ENCODE measurements around the gene FUT1. TPM values are rescaled to one million over a fixed set of nuclear protein-coding genes. Genes with fewer than 3 reads are reported as not detected.
A peak's percentile ranks its signal among the peaks of the same experiment; 100 is the strongest.

FUT1 gene
- total and polyA plus RNA-seq, 10 of the 15 experiments (the other 5 are each of a cell fraction or from before 2014, with no cell fraction given): 0.01 TPM; not detected in 9

- FAIRE-seq (no peak), ATAC-seq (no peak), DNase-seq (ENCODE audit: low read depth, low spot score) (no peak)
- in situ Hi-C loops (cut with MboI): no loop called here
- no peak for TF ChIP-seq DPF2 (IDR thresholded peaks at IDR 0.05)
- TF ChIP-seq FOS (IDR thresholded peaks at IDR 0.05; ENCODE audit: borderline replicate concordance, extremely low read depth, insufficient read length): no peak
- TF ChIP-seq ZBTB33 (IDR thresholded peaks at IDR 0.05): no peak
- no peak for TF ChIP-seq WRNIP1 (IDR thresholded peaks at IDR 0.05; ENCODE audit: borderline replicate concordance, low read depth, low read length)
- no peak for TF ChIP-seq RFX5 (IDR thresholded peaks at IDR 0.05; ENCODE audit: low read depth, low read length)
- TF ChIP-seq CBX3 (IDR thresholded peaks at IDR 0.05; ENCODE audit: borderline replicate concordance, low read depth): no peak
- TF ChIP-seq MTA3 (IDR thresholded peaks at IDR 0.05; ENCODE audit: borderline replicate concordance, low read length): no peak
- no peak for TF ChIP-seq ZSCAN29 (IDR thresholded peaks at IDR 0.05)
- no peak for TF ChIP-seq SMAD1 (IDR thresholded peaks at IDR 0.05; ENCODE audit: low read depth, partially characterized antibody)
- no peak for TF ChIP-seq ZBED1 (IDR thresholded peaks at IDR 0.05; ENCODE audit: borderline replicate concordance)
- TF ChIP-seq ZNF24 (IDR thresholded peaks at IDR 0.05): no peak
- no peak for TF ChIP-seq CREM (IDR thresholded peaks at IDR 0.05; ENCODE audit: low read depth)
- TF ChIP-seq FOXM1 (IDR thresholded peaks at IDR 0.05; ENCODE audit: low read depth, low read length): no peak
- TF ChIP-seq SP1 (IDR thresholded peaks at IDR 0.05; ENCODE audit: low read depth, low read length): no peak
- TF ChIP-seq USF1 (IDR thresholded peaks at IDR 0.05; ENCODE audit: borderline replicate concordance, extremely low read length, insufficient read depth, low read depth, low read length): no peak
- TF ChIP-seq TCF12 (IDR thresholded peaks at IDR 0.05; ENCODE audit: low read depth, low read length): no peak
- TF ChIP-seq SIN3A (IDR thresholded peaks at IDR 0.05; ENCODE audit: low read depth, low read length): no peak
- no peak overlapping the region for H2AFZ ChIP-seq (ENCODE audit: control insufficient read depth, low read depth, low read length)
- intact Hi-C loops (cut with micrococcal nuclease; ENCODE audit: unreplicated experiment): no loop called here
- H3K4me1 ChIP-seq (ENCODE audit: control insufficient read depth, insufficient read depth, low read length): peaks cover 16% of the 10 kb centered on the region
- no peaks in the 10 kb centered on the region for H3K79me2 ChIP-seq (ENCODE audit: control insufficient read depth, insufficient read depth, low read length)
- no peaks in the 10 kb centered on the region; the same call in 2 of the 3 replicates for H3K9me3 ChIP-seq (replicated peaks; ENCODE audit: control insufficient read depth, insufficient read depth, low read length)
- H3K4me2 ChIP-seq (ENCODE audit: control insufficient read depth, insufficient read depth): peak overlapping the region; percentile 89
- H3K27ac ChIP-seq (ENCODE audit: control insufficient read depth, insufficient read depth): no peak overlapping the region
- BruUV-seq (replicated peaks): no TSS peak
- ChIA-PET SMC1A (ENCODE audit: uncharacterized antibody, unreplicated experiment) (no interaction called here), RAD21 (ENCODE audit: unreplicated experiment) (no interaction called here), POLR2A (no interaction called here), CTCF (interaction anchor here (1.8 kb wide), 1 partner anchor 40 kb away, joined by 6 read pairs; no protein-coding TSS in a partner anchor)
- no peak overlapping the region for H3K9ac ChIP-seq (ENCODE audit: control insufficient read depth, insufficient read depth, low read length)
- no peaks in the 10 kb centered on the region for H4K20me1 ChIP-seq (ENCODE audit: control insufficient read depth, insufficient read depth)
- no peak overlapping the region for H3K4me3 ChIP-seq
- WGBS (ENCODE audit: insufficient coverage, insufficient replicate concordance, low lambda C conversion rate, missing lambda C conversion rate): 81% methylated on average over 19 of the region's 19 CpGs
- no peaks in the 10 kb centered on the region for H3K27me3 ChIP-seq (replicated peaks in 1 of 2; ENCODE audit: control insufficient read depth in 2 of 2, insufficient read depth in 2 of 2, low read length in 1 of 2)
- no peaks in the 10 kb centered on the region for H3K36me3 ChIP-seq (ENCODE audit: control insufficient read depth in 2 of 2, insufficient read depth in 2 of 2, low read length in 1 of 2)
These were observed 36.7 kb downstream of the FUT1 start for GRCh38 chr19:48715681-48716171.

All from GM12878 (cell line).